IPS DF 6.9 (cell line): ENCODE results near the gene NAB1.

Experiments used
- DNase-seq: peaks from one replicate; pipeline ENCODE4 v3.0.0-alpha.2; 2013; ENCODE audit warnings: low read depth, low spot score
- H3K27ac ChIP-seq: one replicate; pipeline ENCODE4 v1.5.1; 2013; ENCODE audit warnings: low read length, control low read depth
- H3K27me3 ChIP-seq: 2 replicates; pipeline ENCODE4 v1.6.1; 2013; ENCODE audit warnings: mild to moderate bottlenecking, low read length; ENCODE audit not compliant: control insufficient read depth, insufficient read depth
- H3K36me3 ChIP-seq: 2 replicates; pipeline ENCODE4 v1.6.1; 2013; ENCODE audit warnings: low read length; ENCODE audit not compliant: control insufficient read depth, insufficient read depth
- H3K4me1 ChIP-seq: 2 replicates; pipeline ENCODE4 v1.6.1; 2013; ENCODE audit warnings: low read length; ENCODE audit not compliant: control insufficient read depth, insufficient read depth
- H3K4me3 ChIP-seq: 2 replicates; pipeline ENCODE4 v1.5.1; 2013; ENCODE audit warnings: mild to moderate bottlenecking, low read length
- H3K9me3 ChIP-seq: 2 replicates; pipeline ENCODE4 v1.6.1; 2013; ENCODE audit warnings: low read length, inconsistent platforms; ENCODE audit not compliant: control insufficient read depth, insufficient read depth
- whole genome bisulfite sequencing: extraction: QIAGEN DNeasy Blood & Tissue Kit; methylation state at CpG from one replicate; pipeline ENCODE4 v1.1.7; 2013; ENCODE audit warnings: mixed read lengths, missing lambda C conversion rate; ENCODE audit not compliant: insufficient read length, insufficient coverage; 5-methylcytosine and 5-hydroxymethylcytosine counted together

Gene NAB1

DNA sequence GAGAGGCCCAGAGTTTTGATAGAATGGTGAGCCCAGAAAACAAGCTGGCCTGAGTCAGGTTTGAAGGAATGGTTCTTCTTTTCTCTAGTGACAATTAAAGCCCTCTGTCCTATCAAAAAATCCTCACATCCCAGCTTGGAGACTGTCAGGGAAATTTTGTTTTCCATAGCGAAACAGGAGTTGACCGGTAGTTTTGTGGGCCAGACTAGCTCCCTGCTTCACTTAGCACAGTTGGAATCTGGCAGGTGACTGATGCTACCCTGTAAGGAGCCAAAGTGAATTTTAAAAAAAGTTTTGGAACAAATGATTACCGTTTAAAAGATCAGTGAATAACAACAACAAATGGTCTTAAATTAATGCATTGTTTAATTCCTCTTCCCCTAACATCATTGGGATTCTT is 6.7 kb downstream of the NAB1 start:
- Histone ChIP-seq H3K9me3 (no peaks in the 10 kb centered on the region), H3K4me1 (peaks cover 1% of the 10 kb centered on the region; the same call in 1 of the 2 replicates), H3K4me3 (no peak overlapping the region), H3K27ac (no peak overlapping the region), H3K27me3 (no peaks in the 10 kb centered on the region), H3K36me3 (no peaks in the 10 kb centered on the region)
- no peak for DNase-seq
- WGBS, result no CpG with 5 or more reads among the region's 3 CpGs

DNA sequence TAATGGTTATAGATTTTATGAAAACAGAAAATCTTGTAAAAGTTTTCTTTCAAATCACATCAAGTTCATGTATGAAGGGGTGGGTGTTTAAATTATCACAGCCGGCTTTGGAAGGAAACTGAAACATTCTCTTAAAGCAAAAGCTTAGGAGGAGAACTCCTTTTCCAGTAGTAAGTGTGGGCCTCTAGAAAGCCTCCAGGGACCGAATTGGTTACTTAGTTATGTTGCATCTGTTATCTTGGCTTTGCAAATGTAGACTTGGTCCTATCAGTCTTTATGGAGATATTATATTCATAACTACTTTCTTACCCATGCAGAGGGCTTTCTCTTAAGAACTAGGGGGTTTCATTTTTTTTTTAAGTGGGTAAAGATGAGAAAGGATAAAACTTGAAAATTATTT is 7.4 kb downstream of the NAB1 start:
- WGBS, result no CpG with 5 or more reads among the region's 2 CpGs
- Histone ChIP-seq H3K36me3 (no peaks in the 10 kb centered on the region), H3K27me3 (no peaks in the 10 kb centered on the region), H3K27ac (no peak overlapping the region), H3K9me3 (no peaks in the 10 kb centered on the region), H3K4me3 (no peak overlapping the region), H3K4me1 (peaks cover 1% of the 10 kb centered on the region; the same call in 1 of the 2 replicates)
- no peak for DNase-seq

- DNase-seq, result no peak
- Histone ChIP-seq H3K9me3 (no peaks in the 10 kb centered on the region), H3K27ac (no peak overlapping the region), H3K36me3 (no peaks in the 10 kb centered on the region), H3K4me1 (peaks cover 1% of the 10 kb centered on the region; the same call in 1 of the 2 replicates), H3K27me3 (no peaks in the 10 kb centered on the region), H3K4me3 (no peak overlapping the region)
- WGBS, result no CpG with 5 or more reads among the region's 4 CpGs
Observed at GRCh38 chr2:190657474-190658255, 8.8 kb downstream of the NAB1 start.

GRCh38 chr2:190659553-190659952 is 10.7 kb downstream of the NAB1 start:
- Histone ChIP-seq H3K36me3 (no peaks in the 10 kb centered on the region), H3K27me3 (no peaks in the 10 kb centered on the region), H3K9me3 (no peaks in the 10 kb centered on the region), H3K4me3 (no peak overlapping the region), H3K4me1 (peaks cover 1% of the 10 kb centered on the region; the same call in 1 of the 2 replicates), H3K27ac (no peak overlapping the region)
- WGBS, result no CpG with 5 or more reads among the region's 8 CpGs
- no peak for DNase-seq

DNA sequence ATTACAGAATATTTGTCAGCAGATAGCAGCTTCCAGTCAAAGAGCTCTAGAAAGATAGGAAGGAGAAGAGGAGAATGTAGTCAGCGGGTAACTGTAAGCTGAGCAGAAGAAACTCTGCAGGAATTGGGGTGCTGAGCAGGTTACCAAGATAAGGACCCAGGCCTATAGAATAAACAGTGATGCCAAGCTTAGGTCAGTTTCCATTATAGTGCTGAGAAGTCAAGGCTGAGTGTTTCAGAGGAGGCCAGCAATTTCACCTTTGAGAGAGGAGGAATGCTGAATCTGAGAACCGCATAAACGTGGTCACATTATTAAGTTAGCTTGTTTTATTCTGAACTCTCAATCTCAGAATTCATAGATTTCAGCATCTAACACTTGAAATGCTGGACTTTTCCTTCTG is 13.9 kb downstream of the NAB1 start:
- no peak for DNase-seq
- Histone ChIP-seq H3K4me1 (no peaks in the 10 kb centered on the region), H3K27ac (no peak overlapping the region), H3K4me3 (no peak overlapping the region), H3K9me3 (no peaks in the 10 kb centered on the region), H3K36me3 (no peaks in the 10 kb centered on the region), H3K27me3 (no peaks in the 10 kb centered on the region)
- WGBS, result no CpG with 5 or more reads among the region's 3 CpGs

GRCh38 chr2:190663348-190663747 is 14.5 kb downstream of the NAB1 start:
- WGBS, result no CpG with 5 or more reads among the region's 2 CpGs
- Histone ChIP-seq H3K4me1 (no peaks in the 10 kb centered on the region), H3K36me3 (no peaks in the 10 kb centered on the region), H3K27ac (no peak overlapping the region), H3K9me3 (no peaks in the 10 kb centered on the region), H3K4me3 (no peak overlapping the region), H3K27me3 (no peaks in the 10 kb centered on the region)
- DNase-seq, result no peak

- no CpG with 5 or more reads among the region's 3 CpGs for WGBS
- H3K4me1 ChIP-seq, result no peaks in the 10 kb centered on the region
- no peak overlapping the region for H3K27ac ChIP-seq
- H3K9me3 ChIP-seq, result no peaks in the 10 kb centered on the region
- H3K4me3 ChIP-seq, result no peak overlapping the region
- DNase-seq, result no peak
- H3K36me3 ChIP-seq, result no peaks in the 10 kb centered on the region
- no peaks in the 10 kb centered on the region for H3K27me3 ChIP-seq
Observed at GRCh38 chr2:190663839-190664238, 15.0 kb downstream of the NAB1 start.

DNA sequence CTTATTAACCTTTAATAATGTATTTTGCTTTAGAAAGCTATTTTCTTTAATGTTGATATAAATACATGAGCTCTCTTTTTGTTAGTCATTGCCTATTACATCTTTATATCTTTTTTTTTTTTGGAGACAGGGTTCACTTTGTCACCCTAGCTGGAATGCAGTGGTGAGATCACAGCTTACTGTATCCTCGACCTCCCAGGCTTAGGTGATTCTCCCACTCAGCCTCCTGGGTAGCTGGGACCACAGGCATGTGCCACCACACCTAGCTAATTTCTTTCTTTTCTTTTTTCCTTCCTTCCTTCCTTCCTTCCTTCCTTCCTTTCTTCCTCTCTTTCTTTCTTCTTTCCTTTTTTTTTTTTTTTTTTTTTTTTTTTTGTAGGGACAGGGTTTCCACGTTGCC is 15.4 kb downstream of the NAB1 start:
- no peak overlapping the region for H3K4me3 ChIP-seq
- no peak overlapping the region for H3K27ac ChIP-seq
- no peak for DNase-seq
- H3K36me3 ChIP-seq, result no peaks in the 10 kb centered on the region
- H3K4me1 ChIP-seq, result no peaks in the 10 kb centered on the region
- no CpG with 5 or more reads among the region's 2 CpGs for WGBS
- H3K27me3 ChIP-seq, result no peaks in the 10 kb centered on the region
- H3K9me3 ChIP-seq, result no peaks in the 10 kb centered on the region

DNA sequence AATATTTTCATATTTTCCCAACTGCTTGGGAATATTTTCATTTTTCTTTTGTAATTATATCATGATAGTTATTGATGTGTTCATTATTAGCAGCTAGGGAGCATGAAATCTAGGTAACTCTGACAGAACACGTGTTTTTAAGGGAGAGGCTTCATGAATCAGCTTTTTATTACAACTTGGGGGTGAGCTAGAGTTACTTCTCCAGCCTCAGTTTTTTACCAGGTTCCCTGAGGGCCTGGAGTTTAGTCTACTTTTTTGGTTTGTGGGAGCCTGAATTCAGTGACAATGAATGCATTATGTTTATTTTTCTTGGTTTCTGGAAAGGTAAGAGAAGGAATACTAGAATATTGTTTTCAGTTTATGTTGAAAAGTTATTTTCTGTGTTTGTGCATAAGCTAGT is 18.0 kb downstream of the NAB1 start:
- WGBS, result no CpG with 5 or more reads among the region's 1 CpG
- Histone ChIP-seq H3K4me1 (no peaks in the 10 kb centered on the region), H3K27ac (no peak overlapping the region), H3K4me3 (no peak overlapping the region), H3K27me3 (no peaks in the 10 kb centered on the region), H3K9me3 (no peaks in the 10 kb centered on the region), H3K36me3 (no peaks in the 10 kb centered on the region)
- DNase-seq, result no peak

DNA sequence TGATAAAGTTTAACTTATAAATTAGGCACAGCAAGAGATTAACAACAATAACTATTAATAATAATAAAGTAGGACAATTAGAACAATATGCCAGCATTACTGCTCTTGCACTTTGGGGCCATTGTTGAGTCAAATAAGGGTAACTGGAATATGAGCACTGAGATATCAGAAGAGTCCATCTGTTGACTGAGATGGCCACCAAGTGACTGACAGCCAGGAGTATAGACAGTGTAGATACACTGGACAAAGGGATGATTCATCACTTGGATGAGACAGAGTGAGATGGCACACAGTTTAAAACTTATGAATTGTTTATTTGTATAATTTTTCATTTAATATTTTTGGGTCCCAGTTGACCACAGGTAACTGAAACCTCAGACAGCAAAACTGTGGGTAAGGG is 20.0 kb downstream of the NAB1 start:
- no peaks in the 10 kb centered on the region for H3K9me3 ChIP-seq
- H3K36me3 ChIP-seq, result no peaks in the 10 kb centered on the region
- no peaks in the 10 kb centered on the region for H3K27me3 ChIP-seq
- H3K27ac ChIP-seq, result no peak overlapping the region
- no peak overlapping the region for H3K4me3 ChIP-seq
- H3K4me1 ChIP-seq, result no peaks in the 10 kb centered on the region
- no peak for DNase-seq
